GM23338 (cell line): Measurements from ENCODE around the gene TPGS2. TPM values are rescaled to one million over a fixed set of nuclear protein-coding genes. Genes with fewer than 3 reads are reported as not detected.

Source experiments
- ATAC-seq: fragments of 200-7000 bp; cut with Tn5 transposase; 3 replicates; pipeline ENCODE4 v1.9.1; 2020
- DNase-seq: peaks from one replicate; pipeline ENCODE4 v3.0.0-alpha.2; 2015; ENCODE audit warnings: low spot score
- H2AFZ ChIP-seq: fragments of 200-600 bp; sonication (generic); 2 replicates; pipeline ENCODE4 v1.8.0; 2016; ENCODE audit warnings: antibody characterized with exemption, mild to moderate bottlenecking, moderate library complexity
- H3F3A ChIP-seq: fragments of 200-600 bp; sonication (generic); replicated peaks from 2 replicates; pipeline ENCODE4 v1.8.0; 2017; ENCODE audit warnings: antibody characterized with exemption, mixed run types, low read depth
- H3K27ac ChIP-seq: fragments of 200-600 bp; sonication (generic); 2 replicates; pipeline ENCODE4 v1.6.1; 2016; ENCODE audit warnings: low read depth
- H3K27me3 ChIP-seq: fragments of 200-600 bp; sonication (generic); 2 replicates; pipeline ENCODE4 v1.8.0; 2016; ENCODE audit warnings: mild to moderate bottlenecking, mixed run types, moderate library complexity; ENCODE audit not compliant: insufficient read depth
- H3K36me3 ChIP-seq: fragments of 200-600 bp; sonication (generic); 2 replicates; pipeline ENCODE4 v1.8.0; 2016; ENCODE audit warnings: mild to moderate bottlenecking; ENCODE audit not compliant: insufficient read depth
- H3K4me1 ChIP-seq: fragments of 200-600 bp; sonication (generic); 2 replicates; pipeline ENCODE4 v1.8.0; 2016; ENCODE audit warnings: mild to moderate bottlenecking, moderate library complexity; ENCODE audit not compliant: insufficient read depth
- H3K4me2 ChIP-seq: fragments of 200-600 bp; sonication (generic); 2 replicates; pipeline ENCODE4 v1.7.1; 2017; ENCODE audit warnings: mixed run types
- H3K4me3 ChIP-seq: fragments of 200-600 bp; sonication (generic); 2 replicates; pipeline ENCODE4 v1.6.1; 2016; ENCODE audit warnings: mixed run types
- H3K79me2 ChIP-seq: fragments of 200-600 bp; sonication (generic); replicated peaks from 2 replicates; pipeline ENCODE4 v1.8.0; 2017; ENCODE audit warnings: mild to moderate bottlenecking; ENCODE audit not compliant: insufficient read depth
- H3K9me2 ChIP-seq: fragments of 200-600 bp; sonication (generic); 2 replicates; pipeline ENCODE4 v1.8.0; 2017; ENCODE audit not compliant: insufficient read depth
- H4K20me1 ChIP-seq: fragments of 200-600 bp; sonication (generic); replicated peaks from 2 replicates; pipeline ENCODE4 v1.8.0; 2017; ENCODE audit warnings: mild to moderate bottlenecking; ENCODE audit not compliant: insufficient read depth
- H3K27ac Mint-ChIP-seq: 2 replicates; pipeline ENCODE4 v1.8.0; 2020; ENCODE audit warnings: inconsistent platforms, mild to moderate bottlenecking, moderate library complexity, mixed read lengths
- H3K27me3 Mint-ChIP-seq: 3 replicates; pipeline ENCODE4 v1.8.0; 2022; ENCODE audit warnings: low read depth, mild to moderate bottlenecking, moderate library complexity, mixed read lengths, inconsistent platforms; ENCODE audit not compliant: insufficient read depth, poor library complexity
- H3K36me3 Mint-ChIP-seq: 3 replicates; pipeline ENCODE4 v1.8.0; 2021; ENCODE audit warnings: low read depth, mild to moderate bottlenecking, inconsistent platforms, moderate library complexity, mixed read lengths
- H3K4me1 Mint-ChIP-seq: 3 replicates; pipeline ENCODE4 v1.8.0; 2020; ENCODE audit warnings: mild to moderate bottlenecking, inconsistent platforms, mixed read lengths
- H3K4me3 Mint-ChIP-seq: 3 replicates; pipeline ENCODE4 v1.8.0; 2021; ENCODE audit warnings: moderate library complexity, mild to moderate bottlenecking, inconsistent platforms, mixed read lengths
- H3K9me3 Mint-ChIP-seq: 3 replicates; pipeline ENCODE4 v1.8.0; 2020; ENCODE audit warnings: moderate library complexity, mild to moderate bottlenecking, inconsistent platforms, mixed read lengths
- CREB1 ChIP-seq: fragments of 250-450 bp; sonication (Bioruptor Pico); IDR thresholded peaks from 2 replicates; pipeline ENCODE4 v1.5.0; 2020; ENCODE audit warnings: low read depth, mild to moderate bottlenecking, moderate library complexity
- ETS1 ChIP-seq: IDR thresholded peaks from 2 replicates; pipeline ENCODE4 v1.6.1; 2016; ENCODE audit warnings: antibody characterized with exemption
- EZH2 ChIP-seq: fragments of 200-600 bp; sonication (generic); IDR thresholded peaks from one replicate; pipeline ENCODE4 v1.8.0; 2017; ENCODE audit warnings: antibody characterized with exemption, mild to moderate bottlenecking, low read depth; ENCODE audit not compliant: unreplicated experiment
- EZH2phosphoT487 ChIP-seq: fragments of 200-600 bp; sonication (generic); IDR thresholded peaks from one replicate; pipeline ENCODE4 v1.8.1; 2018; ENCODE audit warnings: antibody characterized with exemption; ENCODE audit not compliant: unreplicated experiment
- JUNB ChIP-seq: IDR thresholded peaks from one replicate; pipeline ENCODE4 v1.6.1; 2016; ENCODE audit warnings: antibody characterized with exemption; ENCODE audit not compliant: unreplicated experiment
- NANOG ChIP-seq: IDR thresholded peaks from 2 replicates; pipeline ENCODE4 v1.6.1; 2016; ENCODE audit warnings: antibody characterized with exemption, borderline replicate concordance
- POLR2AphosphoS5 ChIP-seq: IDR thresholded peaks from 2 replicates; pipeline ENCODE4 v1.6.1; 2016; ENCODE audit warnings: antibody characterized with exemption, low read depth
- STAT1 ChIP-seq: IDR thresholded peaks from one replicate; pipeline ENCODE4 v1.6.1; 2016; ENCODE audit warnings: antibody characterized with exemption; ENCODE audit not compliant: unreplicated experiment
- ZNF114 ChIP-seq: fragments of 250-450 bp; sonication (Bioruptor Pico); IDR thresholded peaks from 2 replicates; pipeline ENCODE4 v1.5.0; 2020; ENCODE audit warnings: mild to moderate bottlenecking, moderate library complexity
- ZNF331 ChIP-seq: fragments of 250-450 bp; sonication (Bioruptor Pico); IDR thresholded peaks from 2 replicates; pipeline ENCODE4 v1.5.0; 2020; ENCODE audit warnings: low read depth, mild to moderate bottlenecking, moderate library complexity
- ZNF462 ChIP-seq: fragments of 250-450 bp; sonication (Bioruptor Pico); IDR thresholded peaks from 2 replicates; pipeline ENCODE4 v1.5.0; 2020; ENCODE audit warnings: mild to moderate bottlenecking, moderate library complexity
- polyA plus RNA-seq: library from polyadenylated mRNA; unstranded; fragments of >200 nt; fragmentation: Nextera tagmentation; extraction: Ambion mirVana; gene quantifications from 2 replicates; pipeline ENCODE4 v1.2.1, GENCODE V29; 2016
- total RNA-seq: library from RNA; depleted of rRNA; stranded (reverse); fragments of >200 nt; shearing (Covaris generic); gene quantifications from 2 replicates; pipeline ENCODE4 v1.2.3, GENCODE V29; 2014
- TF ChIP-seq, protein P1 (sequence below): IDR thresholded peaks from one replicate; pipeline ENCODE4 v1.6.1; 2018; ENCODE audit warnings: antibody characterized with exemption; ENCODE audit not compliant: unreplicated experiment
- TF ChIP-seq, protein P2 (sequence below), 2 experiments: fragments of 200-600 bp in 1 of 2; sonication (generic) in 1 of 2; conservative IDR thresholded peaks; 2 replicates each; pipeline versions ENCODE4 v1.5.1 to v1.6.1; 2016 to 2017; ENCODE audit warnings: antibody characterized with exemption in 2 of 2, low read depth in 2 of 2, mild to moderate bottlenecking in 2 of 2, moderate library complexity in 1 of 2

Gene TPGS2
- total and polyA plus RNA-seq, 2 experiments from 2014 or later, result 136 to 167 TPM

DNA sequence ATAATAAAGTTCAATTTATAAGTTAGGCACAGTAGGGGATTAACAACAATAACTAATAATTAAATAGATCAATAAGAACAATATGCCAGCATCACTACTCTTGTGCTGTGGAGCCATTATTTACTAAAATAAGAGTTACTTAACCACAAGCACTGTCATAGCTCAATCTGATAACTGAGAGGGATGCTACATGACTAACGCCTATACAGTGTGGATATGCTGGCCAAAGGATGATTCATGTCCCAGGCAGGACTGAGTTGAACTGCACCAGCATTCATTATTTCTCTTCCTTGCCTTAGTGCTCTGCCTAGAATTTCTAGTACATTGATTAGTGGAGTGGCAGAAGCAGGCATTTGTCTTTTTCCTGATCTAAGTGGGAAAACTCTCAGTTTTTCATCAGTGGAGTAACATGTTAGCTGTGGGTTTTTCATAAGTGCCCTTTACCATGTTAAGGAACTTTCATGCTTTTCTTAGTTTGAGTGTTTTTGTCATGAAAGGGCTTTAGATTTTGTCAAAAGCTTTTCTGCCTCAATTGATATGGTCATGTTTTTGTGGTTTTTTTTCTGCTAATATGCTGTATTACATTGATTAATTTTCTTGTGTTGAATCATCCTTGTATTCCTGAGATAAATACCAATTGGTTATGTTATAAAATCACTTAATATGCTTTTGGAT, 21.9 kb upstream of the TPGS2 start:
- H3K27ac Mint-ChIP-seq, result no peak overlapping the region
- H3K27me3 Mint-ChIP-seq, result peaks cover 1% of the 10 kb centered on the region
- Histone ChIP-seq H4K20me1 (no peaks in the 10 kb centered on the region), H3K4me2 (no peak overlapping the region), H3K27me3 (no peaks in the 10 kb centered on the region), H3K4me1 (no peaks in the 10 kb centered on the region), H3K9me2 (no peaks in the 10 kb centered on the region), H3F3A (no peaks in the 10 kb centered on the region), H3K27ac (no peak overlapping the region), H2AFZ (no peak overlapping the region), H3K79me2 (no peaks in the 10 kb centered on the region), H3K4me3 (no peak overlapping the region), H3K36me3 (no peaks in the 10 kb centered on the region)
- no peak for TF ChIP-seq ZNF462 (CRISPR knock-in tag)
- no peak for TF ChIP-seq CREB1 (CRISPR knock-in tag)
- TF ChIP-seq JUNB, result no peak
- TF ChIP-seq EZH2, result no peak
- TF ChIP-seq POLR2AphosphoS5, result no peak
- no peak for TF ChIP-seq ZNF114 (CRISPR knock-in tag)
- TF ChIP-seq NANOG, result no peak
- no peak for TF ChIP-seq ZNF331 (CRISPR knock-in tag)
- no peak for TF ChIP-seq EZH2phosphoT487
- TF ChIP-seq, protein P1, sequence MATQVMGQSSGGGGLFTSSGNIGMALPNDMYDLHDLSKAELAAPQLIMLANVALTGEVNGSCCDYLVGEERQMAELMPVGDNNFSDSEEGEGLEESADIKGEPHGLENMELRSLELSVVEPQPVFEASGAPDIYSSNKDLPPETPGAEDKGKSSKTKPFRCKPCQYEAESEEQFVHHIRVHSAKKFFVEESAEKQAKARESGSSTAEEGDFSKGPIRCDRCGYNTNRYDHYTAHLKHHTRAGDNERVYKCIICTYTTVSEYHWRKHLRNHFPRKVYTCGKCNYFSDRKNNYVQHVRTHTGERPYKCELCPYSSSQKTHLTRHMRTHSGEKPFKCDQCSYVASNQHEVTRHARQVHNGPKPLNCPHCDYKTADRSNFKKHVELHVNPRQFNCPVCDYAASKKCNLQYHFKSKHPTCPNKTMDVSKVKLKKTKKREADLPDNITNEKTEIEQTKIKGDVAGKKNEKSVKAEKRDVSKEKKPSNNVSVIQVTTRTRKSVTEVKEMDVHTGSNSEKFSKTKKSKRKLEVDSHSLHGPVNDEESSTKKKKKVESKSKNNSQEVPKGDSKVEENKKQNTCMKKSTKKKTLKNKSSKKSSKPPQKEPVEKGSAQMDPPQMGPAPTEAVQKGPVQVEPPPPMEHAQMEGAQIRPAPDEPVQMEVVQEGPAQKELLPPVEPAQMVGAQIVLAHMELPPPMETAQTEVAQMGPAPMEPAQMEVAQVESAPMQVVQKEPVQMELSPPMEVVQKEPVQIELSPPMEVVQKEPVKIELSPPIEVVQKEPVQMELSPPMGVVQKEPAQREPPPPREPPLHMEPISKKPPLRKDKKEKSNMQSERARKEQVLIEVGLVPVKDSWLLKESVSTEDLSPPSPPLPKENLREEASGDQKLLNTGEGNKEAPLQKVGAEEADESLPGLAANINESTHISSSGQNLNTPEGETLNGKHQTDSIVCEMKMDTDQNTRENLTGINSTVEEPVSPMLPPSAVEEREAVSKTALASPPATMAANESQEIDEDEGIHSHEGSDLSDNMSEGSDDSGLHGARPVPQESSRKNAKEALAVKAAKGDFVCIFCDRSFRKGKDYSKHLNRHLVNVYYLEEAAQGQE, result no peak
- TF ChIP-seq, protein P2, sequence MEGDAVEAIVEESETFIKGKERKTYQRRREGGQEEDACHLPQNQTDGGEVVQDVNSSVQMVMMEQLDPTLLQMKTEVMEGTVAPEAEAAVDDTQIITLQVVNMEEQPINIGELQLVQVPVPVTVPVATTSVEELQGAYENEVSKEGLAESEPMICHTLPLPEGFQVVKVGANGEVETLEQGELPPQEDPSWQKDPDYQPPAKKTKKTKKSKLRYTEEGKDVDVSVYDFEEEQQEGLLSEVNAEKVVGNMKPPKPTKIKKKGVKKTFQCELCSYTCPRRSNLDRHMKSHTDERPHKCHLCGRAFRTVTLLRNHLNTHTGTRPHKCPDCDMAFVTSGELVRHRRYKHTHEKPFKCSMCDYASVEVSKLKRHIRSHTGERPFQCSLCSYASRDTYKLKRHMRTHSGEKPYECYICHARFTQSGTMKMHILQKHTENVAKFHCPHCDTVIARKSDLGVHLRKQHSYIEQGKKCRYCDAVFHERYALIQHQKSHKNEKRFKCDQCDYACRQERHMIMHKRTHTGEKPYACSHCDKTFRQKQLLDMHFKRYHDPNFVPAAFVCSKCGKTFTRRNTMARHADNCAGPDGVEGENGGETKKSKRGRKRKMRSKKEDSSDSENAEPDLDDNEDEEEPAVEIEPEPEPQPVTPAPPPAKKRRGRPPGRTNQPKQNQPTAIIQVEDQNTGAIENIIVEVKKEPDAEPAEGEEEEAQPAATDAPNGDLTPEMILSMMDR (conservative IDR thresholded peaks at IDR 0.05; ENCODE audit: low read depth in 2 of 2), result no peak
- TF ChIP-seq ETS1, result no peak
- TF ChIP-seq STAT1, result no peak
- no peaks in the 10 kb centered on the region for H3K4me1 Mint-ChIP-seq
- H3K9me3 Mint-ChIP-seq, result no peaks in the 10 kb centered on the region
- no peak for ATAC-seq
- H3K4me3 Mint-ChIP-seq, result no peak overlapping the region
- no peak for DNase-seq
- H3K36me3 Mint-ChIP-seq, result peaks cover 3% of the 10 kb centered on the region; the same call in 1 of the 3 replicates
